Measurements from ENCODE around the gene SSR1.
A peak's percentile ranks its signal among the peaks of the same experiment; 100 is the strongest.
"Not testable (repeated sequence)": the region's sequence is repeated elsewhere in the genome, so short reads cannot be mapped to it uniquely, and the experiment has no call there.

The SSR1 gene

GRCh38 chr6:7312616-7313504 is at the start of gene SSR1:
Gene SSR1 (minus strand): TSS chr6:7313199. CDS start chr6:7313120, 79 bp downstream.
- DNase-seq, result peak; percentile 95

- not testable (repeated sequence) for DNase-seq
Observed at GRCh38 chr6:7351916-7352315, 38.9 kb upstream of the SSR1 start.

- DNase-seq, result not testable (repeated sequence)
Observed at GRCh38 chr6:7350591-7350990, 37.6 kb upstream of the SSR1 start.

- not testable (repeated sequence) for DNase-seq
Observed at GRCh38 chr6:7347551-7347997, 34.6 kb upstream of the SSR1 start.

GRCh38 chr6:7344773-7345450 is 31.9 kb upstream of the SSR1 start:
- not testable (repeated sequence) for DNase-seq

- no peak for DNase-seq
Observed at GRCh38 chr6:7343546-7344475, 30.8 kb upstream of the SSR1 start.

GRCh38 chr6:7341989-7342742 is 29.2 kb upstream of the SSR1 start:
- DNase-seq, result no peak

GRCh38 chr6:7341271-7341670 is 28.3 kb upstream of the SSR1 start:
- DNase-seq, result no peak

- DNase-seq, result not testable (repeated sequence)
Observed at GRCh38 chr6:7339007-7339732, 26.2 kb upstream of the SSR1 start.

- no peak for DNase-seq
Observed at GRCh38 chr6:7338031-7338430, 25.0 kb upstream of the SSR1 start.

GRCh38 chr6:7335519-7335918 is 22.5 kb upstream of the SSR1 start:
- DNase-seq, result no peak

GRCh38 chr6:7334685-7335084 is 21.7 kb upstream of the SSR1 start:
- no peak for DNase-seq

- DNase-seq, result no peak
Observed at GRCh38 chr6:7332090-7332745, 19.2 kb upstream of the SSR1 start.

GRCh38 chr6:7331452-7331851 is 18.5 kb upstream of the SSR1 start:
- DNase-seq, result no peak

GRCh38 chr6:7328243-7328642 is 15.2 kb upstream of the SSR1 start:
- no peak for DNase-seq

- DNase-seq, result no peak
Observed at GRCh38 chr6:7325750-7326149, 12.8 kb upstream of the SSR1 start.

GRCh38 chr6:7324520-7324919 is 11.5 kb upstream of the SSR1 start:
- DNase-seq, result peak; percentile 47

GRCh38 chr6:7323074-7323473 is 10.1 kb upstream of the SSR1 start:
- DNase-seq, result no peak

- DNase-seq, result not testable (repeated sequence)
Observed at GRCh38 chr6:7321866-7322265, 8.9 kb upstream of the SSR1 start.

GRCh38 chr6:7319406-7319805 is 6.4 kb upstream of the SSR1 start:
- not testable (repeated sequence) for DNase-seq

- DNase-seq, result no peak
Observed at GRCh38 chr6:7317538-7317937, 4.5 kb upstream of the SSR1 start.

Data from CD4-positive, alpha-beta T cell treated with Interleukin-15 for 1 hour (primary cell).